Aorta (tissue), 5 donors: ENCODE measurements around the gene NHSL1. TPM values are rescaled to one million over a fixed set of nuclear protein-coding genes. Genes with fewer than 3 reads are reported as not detected.

Experiments used
- ATAC-seq: fragments of 200-7000 bp; cut with Tn5 transposase; one replicate; pipeline ENCODE4 v1.9.1; 2022; ENCODE audit warnings: moderate library complexity; ENCODE audit not compliant: low FRiP score
- DNase-seq, 2 donors: peaks; one replicate each; pipeline ENCODE4 v3.0.0-alpha.2; 2020
- H3K27ac ChIP-seq, 2 donors: one replicate each; pipeline ENCODE4 v1.5.1; 2013; ENCODE audit warnings: low read length in 2 of 2, mild to moderate bottlenecking in 2 of 2, moderate library complexity in 2 of 2, control low read depth in 1 of 2, inconsistent platforms in 1 of 2, low read depth in 1 of 2
- H3K27me3 ChIP-seq, 2 donors: one replicate each; pipeline ENCODE4 v1.6.1; 2013; ENCODE audit warnings: control low read depth in 1 of 2, low read length in 1 of 2, mild to moderate bottlenecking in 1 of 2, moderate library complexity in 1 of 2; ENCODE audit not compliant: insufficient read depth in 2 of 2, control insufficient read depth in 1 of 2
- H3K36me3 ChIP-seq, 2 donors: one replicate each; pipeline ENCODE4 v1.6.1; 2013; ENCODE audit warnings: control low read depth in 1 of 2, low read length in 1 of 2, mild to moderate bottlenecking in 1 of 2; ENCODE audit not compliant: insufficient read depth in 2 of 2, control insufficient read depth in 1 of 2
- H3K4me1 ChIP-seq, 2 donors: one replicate each; pipeline ENCODE4 v1.6.1; 2013; ENCODE audit warnings: low read length in 2 of 2, control low read depth in 1 of 2, mild to moderate bottlenecking in 1 of 2, moderate library complexity in 1 of 2; ENCODE audit not compliant: insufficient read depth in 2 of 2, control insufficient read depth in 1 of 2
- H3K4me3 ChIP-seq, 2 donors: one replicate each; pipeline ENCODE4 v1.5.1; 2013; ENCODE audit warnings: low read length in 2 of 2, control low read depth in 1 of 2, mild to moderate bottlenecking in 1 of 2
- H3K9me3 ChIP-seq: one replicate; pipeline ENCODE4 v1.6.1; 2013; ENCODE audit warnings: mild to moderate bottlenecking, low read length; ENCODE audit not compliant: control insufficient read depth
- WGBS, 2 donors: extraction: QIAGEN DNeasy Blood & Tissue Kit; methylation state at CpG; one replicate each; pipeline ENCODE4 v1.1.7; 2013; 5-methylcytosine and 5-hydroxymethylcytosine counted together
- intact Hi-C, 2 donors: fragments of 100-400 bp; cut with DNase I; formaldehyde crosslinking; loops; one replicate each; pipeline versions ENCODE4 v1.14.2 to v1.15.0; 2022
- polyA plus RNA-seq, 2 donors: library from polyadenylated mRNA; stranded (reverse); fragments of 200-250 nt; gene quantifications; one replicate each; pipeline ENCODE4 v1.2.3, GENCODE V29; 2013
- total RNA-seq, 2 donors: library from RNA; stranded (reverse); fragmentation: NEBNext Ultra II Directional; extraction: Animal tissue kit (Norgen Biotek cat#: 25700); gene quantifications; one replicate each; pipeline ENCODE4 v1.2.1, GENCODE V29; 2021
- donor health status: healthy with polysubstance abuse.
- donor health status: Bipolar disorder and iron deficiency.
- donor health status: DM: no; HTN: no; CAD: no.
- donor health status: DM: no; HTN: no; CAD: no.
- donor health status: DM: yes; HTN: yes; CAD: no.

The NHSL1 gene
- total and polyA plus RNA-seq, 4 donors = 0.56 to 25.2 (median 8.1) TPM

GRCh38 chr6:138443979-138444378 is 55.3 kb downstream of the NHSL1 start:
- ATAC-seq = no peak
- H3K9me3 ChIP-seq = no peaks in the 10 kb centered on the region
- H3K27me3 ChIP-seq = no peaks in the 10 kb centered on the region
- no peak overlapping the region for H3K4me3 ChIP-seq
- no peak for DNase-seq
- no peak overlapping the region for H3K27ac ChIP-seq
- no peaks in the 10 kb centered on the region for H3K36me3 ChIP-seq
- H3K4me1 ChIP-seq = no peaks in the 10 kb centered on the region
- intact Hi-C loops = no loop called here

GRCh38 chr6:138442663-138443062 is 56.6 kb downstream of the NHSL1 start:
- no peak overlapping the region for H3K27ac ChIP-seq
- WGBS, 2 donors = 90% methylated on average over 2 of the region's 2 CpGs
- intact Hi-C loops = no loop called here

GRCh38 chr6:138441965-138442364 is 57.3 kb downstream of the NHSL1 start:
- ATAC-seq (no peak), DNase-seq (no peak)
- 92 to 95% methylated on average over 6 of the region's 6 CpGs for WGBS, 2 donors
- intact Hi-C loops = no loop called here
- H3K36me3 ChIP-seq = no peaks in the 10 kb centered on the region
- H3K27me3 ChIP-seq = no peaks in the 10 kb centered on the region
- no peaks in the 10 kb centered on the region for H3K9me3 ChIP-seq
- H3K4me3 ChIP-seq = no peak overlapping the region
- H3K4me1 ChIP-seq = no peaks in the 10 kb centered on the region
- no peak overlapping the region for H3K27ac ChIP-seq

More at GRCh38 chr6:138442663-138443062, 56.6 kb downstream of the NHSL1 start:
- H3K4me3 ChIP-seq = no peak overlapping the region
- no peaks in the 10 kb centered on the region for H3K4me1 ChIP-seq
- H3K9me3 ChIP-seq = no peaks in the 10 kb centered on the region
- ATAC-seq (no peak), DNase-seq (no peak)
- no peaks in the 10 kb centered on the region for H3K27me3 ChIP-seq
- no peaks in the 10 kb centered on the region for H3K36me3 ChIP-seq

GRCh38 chr6:138440758-138441357 is 58.4 kb downstream of the NHSL1 start:
- intact Hi-C loops = no loop called here
- 89 to 90% methylated on average over 4 of the region's 4 CpGs for WGBS, 2 donors
- no peaks in the 10 kb centered on the region for H3K9me3 ChIP-seq
- no peak for ATAC-seq
- no peaks in the 10 kb centered on the region for H3K27me3 ChIP-seq
- H3K27ac ChIP-seq = no peak overlapping the region
- no peaks in the 10 kb centered on the region for H3K4me1 ChIP-seq
- no peak overlapping the region for H3K4me3 ChIP-seq
- DNase-seq = no peak
- H3K36me3 ChIP-seq = no peaks in the 10 kb centered on the region

- no peak for ATAC-seq
- 84 to 89% methylated on average over 3 of the region's 3 CpGs for WGBS, 2 donors
- no peak for DNase-seq
- Histone ChIP-seq H3K4me3 (no peak overlapping the region), H3K9me3 (no peaks in the 10 kb centered on the region), H3K27me3 (no peaks in the 10 kb centered on the region), H3K4me1 (no peaks in the 10 kb centered on the region), H3K27ac (no peak overlapping the region), H3K36me3 (no peaks in the 10 kb centered on the region)
- intact Hi-C loops = no loop called here
Observed at GRCh38 chr6:138440296-138440695, 59.0 kb downstream of the NHSL1 start.

GRCh38 chr6:138439546-138439945 is 59.7 kb downstream of the NHSL1 start:
- WGBS, 2 donors = 86 to 89% methylated on average over 7 of the region's 7 CpGs
- Histone ChIP-seq H3K4me1 (no peaks in the 10 kb centered on the region), H3K4me3 (no peak overlapping the region), H3K36me3 (no peaks in the 10 kb centered on the region), H3K27ac (no peak overlapping the region), H3K27me3 (no peaks in the 10 kb centered on the region), H3K9me3 (no peaks in the 10 kb centered on the region)
- intact Hi-C loops = loop anchor here in 1 of 2 donors (10.0 kb wide), 1 partner anchor 155 kb away; no protein-coding TSS in a partner anchor
- ATAC-seq (no peak), DNase-seq (no peak)

GRCh38 chr6:138434925-138435324 is 64.4 kb downstream of the NHSL1 start:
- intact Hi-C loops = loop anchor here (5.0 to 10.0 kb wide), 2 partner anchors 82 to 160 kb away; no protein-coding TSS in a partner anchor
- 80 to 82% methylated on average over 4 of the region's 4 CpGs for WGBS, 2 donors
- no peak overlapping the region for H3K4me3 ChIP-seq
- no peaks in the 10 kb centered on the region for H3K4me1 ChIP-seq
- no peak overlapping the region for H3K27ac ChIP-seq
- ATAC-seq (no peak), DNase-seq (no peak)
- no peaks in the 10 kb centered on the region for H3K9me3 ChIP-seq
- H3K36me3 ChIP-seq = no peaks in the 10 kb centered on the region
- H3K27me3 ChIP-seq = no peaks in the 10 kb centered on the region

GRCh38 chr6:138434096-138434495 is 65.2 kb downstream of the NHSL1 start:
- no peak for DNase-seq
- no peak overlapping the region for H3K4me3 ChIP-seq
- H3K9me3 ChIP-seq = no peaks in the 10 kb centered on the region
- no peak for ATAC-seq
- intact Hi-C loops = loop anchor here (5.0 to 10.0 kb wide), 2 partner anchors 83 to 161 kb away; no protein-coding TSS in a partner anchor
- H3K4me1 ChIP-seq = no peaks in the 10 kb centered on the region
- no peaks in the 10 kb centered on the region for H3K27me3 ChIP-seq
- WGBS, 2 donors = 85 to 94% methylated on average over 3 of the region's 3 CpGs
- no peak overlapping the region for H3K27ac ChIP-seq
- no peaks in the 10 kb centered on the region for H3K36me3 ChIP-seq

- Histone ChIP-seq H3K27ac (no peak overlapping the region), H3K9me3 (no peaks in the 10 kb centered on the region), H3K27me3 (no peaks in the 10 kb centered on the region), H3K4me3 (no peak overlapping the region), H3K36me3 (no peaks in the 10 kb centered on the region), H3K4me1 (no peaks in the 10 kb centered on the region)
- DNase-seq = no peak
- WGBS, 2 donors = 96 to 97% methylated on average over 11 of the region's 11 CpGs
- ATAC-seq = peak; percentile 51
- intact Hi-C loops = loop anchor here (5.0 to 10.0 kb wide), 2 partner anchors 85 to 163 kb away; no protein-coding TSS in a partner anchor
Observed at GRCh38 chr6:138432063-138432356, 67.3 kb downstream of the NHSL1 start.
